Muscle of back (tissue), 11 donors: ENCODE results near the gene MS4A1. TPM values are rescaled to one million over a fixed set of nuclear protein-coding genes. Genes with fewer than 3 reads are reported as not detected.
"Not testable (repeated sequence)": the region's sequence is repeated elsewhere in the genome, so short reads cannot be mapped to it uniquely, and the experiment has no call there.

ENCODE experiments used
- DNase-seq, 3 donors: peaks; one replicate each; pipeline versions ENCODE4 v3.0.0 to v3.0.0-alpha.2; 2013
- polyA plus RNA-seq, 10 donors: library from polyadenylated mRNA; unstranded; fragments of 120-200 nt; gene quantifications; one replicate each; pipeline ENCODE4 v1.2.1, GENCODE V29; 2013; ENCODE audit not compliant: insufficient read length in 10 of 10

MS4A1 gene
- polyA plus RNA-seq, 10 donors = 0.05 to 2.3 (median 0.88) TPM; not detected in 1

GRCh38 chr11:60502221-60502775 is 46.7 kb downstream of the MS4A1 start:
- no peak for DNase-seq

GRCh38 chr11:60504219-60504905 is 48.7 kb downstream of the MS4A1 start:
- DNase-seq = no peak

GRCh38 chr11:60509609-60510008 is 54.0 kb downstream of the MS4A1 start:
- DNase-seq = not testable (repeated sequence)

GRCh38 chr11:60510209-60510608 is 54.6 kb downstream of the MS4A1 start:
- DNase-seq = not testable (repeated sequence)

- DNase-seq = peak in 1 of 3 donors; percentile 27
Observed at GRCh38 chr11:60511393-60511792, 55.7 kb downstream of the MS4A1 start.

GRCh38 chr11:60512651-60513225 is 57.1 kb downstream of the MS4A1 start:
- peak in 2 of 3 donors; percentile 27 to 75 for DNase-seq

- peak; percentile 65 to 82 (median 69) for DNase-seq
Observed at GRCh38 chr11:60513496-60514460, 58.1 kb downstream of the MS4A1 start.

- no peak for DNase-seq
Observed at GRCh38 chr11:60515144-60515855, 59.7 kb downstream of the MS4A1 start, which contains the start of gene MS4A13. Gene MS4A13 (plus strand): TSS chr11:60515392. CDS start chr11:60518084, 2,692 bp downstream.

Other genes starting within 250 kb of the MS4A1 start
- gene MS4A4E, start 212.7 kb upstream of the MS4A1 start, polyA plus RNA-seq = 1 to 10 TPM in 9 of 10 donors, under 1 TPM in 1; 0.83 to 2.4 (median 1.6) TPM
- gene MS4A4A, start 175.2 kb upstream of the MS4A1 start, polyA plus RNA-seq = 10 to 100 TPM in 8 of 10 donors, 1 to 10 TPM in 2; 7.2 to 15.3 (median 12.5) TPM
- gene MS4A6E, start 128.6 kb upstream of the MS4A1 start, polyA plus RNA-seq = not detected
- 10 to 100 TPM in 3 of 10 donors, 1 to 10 TPM in 7; 4.7 to 13.5 (median 8.4) TPM for gene MS4A7, start 77.3 kb upstream of the MS4A1 start, polyA plus RNA-seq
- under 1 TPM; 0.26 to 0.79 (median 0.32) TPM for gene MS4A14, start 59.4 kb upstream of the MS4A1 start, polyA plus RNA-seq
- not detected for gene MS4A5, start 26.3 kb upstream of the MS4A1 start, polyA plus RNA-seq
- gene MS4A12, start 36.9 kb downstream of the MS4A1 start, polyA plus RNA-seq = not detected
- gene MS4A13, start 59.5 kb downstream of the MS4A1 start, polyA plus RNA-seq = not detected
- 10 to 100 TPM in 1 of 10 donors, 1 to 10 TPM in 9; 4.0 to 12.7 (median 6.0) TPM for gene MS4A8, start 243.8 kb downstream of the MS4A1 start, polyA plus RNA-seq